Upper lobe of left lung (tissue), 6 donors: ENCODE data around the gene GPR143. TPM values are rescaled to one million over a fixed set of nuclear protein-coding genes. Genes with fewer than 3 reads are reported as not detected.

Source experiments
- ATAC-seq, 2 donors: fragments of 200-7000 bp; cut with Tn5 transposase; one replicate each; pipeline ENCODE4 v1.9.1; 2022; ENCODE audit warnings: mild to moderate bottlenecking in 2 of 2, moderate library complexity in 2 of 2; ENCODE audit not compliant: low FRiP score in 2 of 2
- DNase-seq, 2 donors: peaks; one replicate each; pipeline ENCODE4 v3.0.0-alpha.2; 2019 to 2020
- H3K27ac ChIP-seq, 4 donors: fragments of 200-600 bp; sonication (generic); one replicate each; pipeline ENCODE4 v1.5.1; 2016 to 2019
- H3K27me3 ChIP-seq, 4 donors: fragments of 200-600 bp; sonication (generic); one replicate each; pipeline ENCODE4 v1.5.1; 2017 to 2019
- H3K36me3 ChIP-seq, 4 donors: fragments of 200-600 bp; sonication (generic); one replicate each; pipeline ENCODE4 v1.5.1; 2016 to 2019
- H3K4me1 ChIP-seq, 4 donors: fragments of 200-600 bp; sonication (generic); one replicate each; pipeline ENCODE4 v1.5.1; 2018 to 2019
- H3K4me3 ChIP-seq, 4 donors: fragments of 200-600 bp; sonication (generic); one replicate each; pipeline ENCODE4 v1.5.1; 2017 to 2019; ENCODE audit warnings: mild to moderate bottlenecking in 2 of 4, moderate library complexity in 1 of 4
- H3K9me3 ChIP-seq, 4 donors: fragments of 200-600 bp; sonication (generic); one replicate each; pipeline ENCODE4 v1.5.1; 2018 to 2019
- EP300 ChIP-seq, 4 donors: sonication (generic); formaldehyde crosslinking; IDR thresholded peaks; one replicate each; pipeline ENCODE4 v1.5.1; 2017; ENCODE audit warnings: antibody characterized with exemption in 4 of 4, control low read depth in 2 of 4
- POLR2A ChIP-seq, 4 donors: fragments of 450-650 bp; IDR thresholded peaks; one replicate each; pipeline ENCODE4 v1.5.1; 2016 to 2017; ENCODE audit warnings: antibody characterized with exemption in 4 of 4, mild to moderate bottlenecking in 2 of 4
- POLR2AphosphoS5 ChIP-seq, 2 donors: sonication (generic); formaldehyde crosslinking; IDR thresholded peaks; one replicate each; pipeline ENCODE4 v1.5.1; 2017; ENCODE audit warnings: antibody characterized with exemption in 2 of 2
- WGBS, 2 donors: methylation state at CpG; one replicate each; pipeline ENCODE4 v1.1.5; 2017 to 2018; 5-methylcytosine and 5-hydroxymethylcytosine counted together
- total RNA-seq, 6 donors: library from RNA; depleted of rRNA in 4 of 6; stranded (reverse); fragments of >200 nt in 4 of 6; gene quantifications; one replicate each; pipeline versions ENCODE4 v1.1.0 to v1.2.1, GENCODE V29; 2016 to 2021
- TF ChIP-seq, protein P1 (sequence below), 6 experiments: fragments of 450-650 bp in 4 of 6; fragments of 200-600 bp in 2 of 6; sonication (generic) in 2 of 6; IDR thresholded peaks; one replicate each; pipeline ENCODE4 v1.5.1; 2016 to 2019; ENCODE audit warnings: antibody characterized with exemption in 6 of 6
- donor health status: DM: no; HTN: no; CAD: no; lungs with moderate emphysema.
- donor health status: DM: no; HTN: yes; CAD: no; lungs with severe emphysema.

Gene GPR143
- total RNA-seq, 6 donors from 2014 or later: 0.33 to 2.1 (median 0.84) TPM; not detected in 1

- Histone ChIP-seq H3K27ac (no peak overlapping the region), H3K27me3 (no peaks in the 10 kb centered on the region), H3K4me1 (no peaks in the 10 kb centered on the region), H3K4me3 (no peak overlapping the region), H3K36me3 (no peaks in the 10 kb centered on the region), H3K9me3 (no peaks in the 10 kb centered on the region)
- 54 to 58% methylated on average over 2 to 4 of the region's 4 CpGs for WGBS, 2 donors
- ATAC-seq (no peak), DNase-seq (no peak)
- no peak for TF ChIP-seq EP300 (IDR thresholded peaks at IDR 0.05)
- TF ChIP-seq POLR2AphosphoS5 (IDR thresholded peaks at IDR 0.05): no peak
- TF ChIP-seq, protein P1, sequence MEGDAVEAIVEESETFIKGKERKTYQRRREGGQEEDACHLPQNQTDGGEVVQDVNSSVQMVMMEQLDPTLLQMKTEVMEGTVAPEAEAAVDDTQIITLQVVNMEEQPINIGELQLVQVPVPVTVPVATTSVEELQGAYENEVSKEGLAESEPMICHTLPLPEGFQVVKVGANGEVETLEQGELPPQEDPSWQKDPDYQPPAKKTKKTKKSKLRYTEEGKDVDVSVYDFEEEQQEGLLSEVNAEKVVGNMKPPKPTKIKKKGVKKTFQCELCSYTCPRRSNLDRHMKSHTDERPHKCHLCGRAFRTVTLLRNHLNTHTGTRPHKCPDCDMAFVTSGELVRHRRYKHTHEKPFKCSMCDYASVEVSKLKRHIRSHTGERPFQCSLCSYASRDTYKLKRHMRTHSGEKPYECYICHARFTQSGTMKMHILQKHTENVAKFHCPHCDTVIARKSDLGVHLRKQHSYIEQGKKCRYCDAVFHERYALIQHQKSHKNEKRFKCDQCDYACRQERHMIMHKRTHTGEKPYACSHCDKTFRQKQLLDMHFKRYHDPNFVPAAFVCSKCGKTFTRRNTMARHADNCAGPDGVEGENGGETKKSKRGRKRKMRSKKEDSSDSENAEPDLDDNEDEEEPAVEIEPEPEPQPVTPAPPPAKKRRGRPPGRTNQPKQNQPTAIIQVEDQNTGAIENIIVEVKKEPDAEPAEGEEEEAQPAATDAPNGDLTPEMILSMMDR (IDR thresholded peaks at IDR 0.05): no peak
Measured at GRCh38 chrX:9758021-9758638, 7.5 kb downstream of the GPR143 start.

- no peaks in the 10 kb centered on the region for H3K9me3 ChIP-seq
- no peaks in the 10 kb centered on the region for H3K27me3 ChIP-seq
- no peaks in the 10 kb centered on the region for H3K36me3 ChIP-seq
- no peak overlapping the region for H3K27ac ChIP-seq
- no peak for TF ChIP-seq EP300 (IDR thresholded peaks at IDR 0.05)
- TF ChIP-seq POLR2A (IDR thresholded peaks at IDR 0.05): no peak
- TF ChIP-seq, protein P1 (IDR thresholded peaks at IDR 0.05): no peak
- TF ChIP-seq POLR2AphosphoS5 (IDR thresholded peaks at IDR 0.05): no peak
- H3K4me3 ChIP-seq: no peak overlapping the region
- no peaks in the 10 kb centered on the region for H3K4me1 ChIP-seq
- ATAC-seq (no peak), DNase-seq (no peak)
- 90 to 93% methylated on average over 7 of the region's 7 CpGs for WGBS, 2 donors
Measured at GRCh38 chrX:9757366-9757765, 8.3 kb downstream of the GPR143 start.

DNA sequence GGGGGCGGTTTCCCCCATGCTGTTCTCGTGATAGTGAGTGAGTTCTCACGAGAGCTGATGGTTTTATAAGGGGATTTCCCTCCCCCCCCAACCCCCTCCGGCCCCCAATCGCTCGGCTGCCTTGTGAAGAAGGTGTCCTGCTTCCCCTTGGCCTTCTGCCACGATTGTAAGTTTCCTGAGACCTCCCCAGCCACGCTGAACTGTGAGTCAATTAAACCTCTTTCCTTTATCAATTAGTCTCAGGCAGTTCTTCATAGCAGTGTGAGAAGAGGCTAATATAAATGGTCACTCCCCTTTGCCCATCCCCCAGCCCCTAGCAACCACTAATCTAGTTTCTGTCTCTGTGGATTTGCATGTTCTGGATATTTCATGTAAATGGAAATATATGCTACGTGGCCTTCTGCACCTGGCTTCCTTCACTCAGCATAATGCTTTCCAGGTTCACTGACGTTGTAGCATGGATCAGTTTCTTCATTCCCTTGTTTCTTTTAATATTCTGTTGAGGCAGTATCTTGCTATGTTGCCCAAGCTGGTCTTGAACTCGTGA, 16.4 kb downstream of the GPR143 start:
- WGBS, 2 donors: 55 to 79% methylated on average over 5 to 11 of the region's 11 CpGs
- no peaks in the 10 kb centered on the region for H3K36me3 ChIP-seq
- peaks cover 0 to 3% (median 1%) of the 10 kb centered on the region in 4 donors for H3K4me1 ChIP-seq
- no peaks in the 10 kb centered on the region for H3K27me3 ChIP-seq
- no peak for DNase-seq
- TF ChIP-seq, protein P1 (IDR thresholded peaks at IDR 0.05): no peak
- TF ChIP-seq EP300 (IDR thresholded peaks at IDR 0.05) (no peak), POLR2AphosphoS5 (IDR thresholded peaks at IDR 0.05) (no peak), POLR2A (IDR thresholded peaks at IDR 0.05) (no peak)
- no peaks in the 10 kb centered on the region for H3K9me3 ChIP-seq
- no peak for ATAC-seq
- H3K4me3 ChIP-seq: no peak overlapping the region
- no peak overlapping the region for H3K27ac ChIP-seq

- peaks cover 0 to 3% (median 1%) of the 10 kb centered on the region in 4 donors for H3K4me1 ChIP-seq
- ATAC-seq (no peak), DNase-seq (no peak)
- no peak overlapping the region for H3K27ac ChIP-seq
- H3K4me3 ChIP-seq: no peak overlapping the region
- H3K9me3 ChIP-seq: no peaks in the 10 kb centered on the region
- no peak for TF ChIP-seq POLR2A (IDR thresholded peaks at IDR 0.05)
- TF ChIP-seq EP300 (IDR thresholded peaks at IDR 0.05): no peak
- TF ChIP-seq, protein P1 (IDR thresholded peaks at IDR 0.05): no peak
- TF ChIP-seq POLR2AphosphoS5 (IDR thresholded peaks at IDR 0.05): no peak
- no peaks in the 10 kb centered on the region for H3K36me3 ChIP-seq
- no peaks in the 10 kb centered on the region for H3K27me3 ChIP-seq
- WGBS, 2 donors: 86 to 93% methylated on average over 4 of the region's 4 CpGs
Measured at GRCh38 chrX:9747644-9748043, 18.0 kb downstream of the GPR143 start.
